ENCODE results near the gene HOMER1.
A peak's percentile ranks its signal among the peaks of the same experiment; 100 is the strongest.

HOMER1 gene

GRCh38 chr5:79488775-79489174 is 25.2 kb downstream of the HOMER1 start:
- DNase-seq (ENCODE audit: low read depth) = no peak

- DNase-seq (ENCODE audit: low read depth) = no peak
Observed at GRCh38 chr5:79488058-79488457, 25.9 kb downstream of the HOMER1 start.

GRCh38 chr5:79487251-79487650 is 26.7 kb downstream of the HOMER1 start:
- no peak for DNase-seq (ENCODE audit: low read depth)

GRCh38 chr5:79486116-79486515 is 27.8 kb downstream of the HOMER1 start:
- DNase-seq (ENCODE audit: low read depth) = no peak

- DNase-seq (ENCODE audit: low read depth) = no peak
Observed at GRCh38 chr5:79484731-79485130, 29.2 kb downstream of the HOMER1 start.

GRCh38 chr5:79481574-79481973 is 32.4 kb downstream of the HOMER1 start:
- DNase-seq (ENCODE audit: low read depth) = no peak

- no peak for DNase-seq (ENCODE audit: low read depth)
Observed at GRCh38 chr5:79480991-79481390, 32.9 kb downstream of the HOMER1 start.

- no peak for DNase-seq (ENCODE audit: low read depth)
Observed at GRCh38 chr5:79475152-79475466, 38.8 kb downstream of the HOMER1 start.

GRCh38 chr5:79474367-79475151 is 39.4 kb downstream of the HOMER1 start:
- DNase-seq (ENCODE audit: low read depth) = no peak

GRCh38 chr5:79471556-79471955 is 42.4 kb downstream of the HOMER1 start:
- DNase-seq (ENCODE audit: low read depth) = no peak

GRCh38 chr5:79464695-79465332 is 49.1 kb downstream of the HOMER1 start:
- DNase-seq (ENCODE audit: low read depth) = peak; percentile 28

GRCh38 chr5:79464278-79464677 is 49.7 kb downstream of the HOMER1 start:
- no peak for DNase-seq (ENCODE audit: low read depth)

- DNase-seq (ENCODE audit: low read depth) = no peak
Observed at GRCh38 chr5:79459626-79460025, 54.3 kb downstream of the HOMER1 start.

GRCh38 chr5:79456890-79457583 is 56.9 kb downstream of the HOMER1 start:
- DNase-seq (ENCODE audit: low read depth) = no peak

- no peak for DNase-seq (ENCODE audit: low read depth)
Observed at GRCh38 chr5:79456400-79456799, 57.5 kb downstream of the HOMER1 start.

GRCh38 chr5:79454043-79454442 is 59.9 kb downstream of the HOMER1 start:
- DNase-seq (ENCODE audit: low read depth) = no peak

GRCh38 chr5:79448336-79448735 is 65.6 kb downstream of the HOMER1 start:
- DNase-seq (ENCODE audit: low read depth) = peak; percentile 10

- DNase-seq (ENCODE audit: low read depth) = no peak
Observed at GRCh38 chr5:79436821-79437220, 77.1 kb downstream of the HOMER1 start.

GRCh38 chr5:79436224-79436623 is 77.7 kb downstream of the HOMER1 start:
- DNase-seq (ENCODE audit: low read depth) = peak; percentile 50

GRCh38 chr5:79430196-79430595 is 83.7 kb downstream of the HOMER1 start:
- DNase-seq (ENCODE audit: low read depth) = no peak

- no peak for DNase-seq (ENCODE audit: low read depth)
Observed at GRCh38 chr5:79423296-79423695, 90.6 kb downstream of the HOMER1 start.

GRCh38 chr5:79420248-79420647 is 93.7 kb downstream of the HOMER1 start:
- no peak for DNase-seq (ENCODE audit: low read depth)

- no peak for DNase-seq (ENCODE audit: low read depth)
Observed at GRCh38 chr5:79418276-79418675, 95.7 kb downstream of the HOMER1 start.
